Muscle of back (tissue), 11 donors: ENCODE results near the gene KLHDC9. TPM values are rescaled to one million over a fixed set of nuclear protein-coding genes. Genes with fewer than 3 reads are reported as not detected.
A peak's percentile ranks its signal among the peaks of the same experiment; 100 is the strongest.

Experiments used
- DNase-seq, 3 donors: peaks; one replicate each; pipeline versions ENCODE4 v3.0.0 to v3.0.0-alpha.2; 2013
- polyA plus RNA-seq, 10 donors: library from polyadenylated mRNA; unstranded; fragments of 120-200 nt; gene quantifications; one replicate each; pipeline ENCODE4 v1.2.1, GENCODE V29; 2013; ENCODE audit not compliant: insufficient read length in 10 of 10

Gene KLHDC9
- polyA plus RNA-seq, 10 donors: 0.43 to 1.8 (median 0.89) TPM

GRCh38 chr1:161130266-161130665 is 32.1 kb downstream of the KLHDC9 start:
- DNase-seq: no peak

DNA sequence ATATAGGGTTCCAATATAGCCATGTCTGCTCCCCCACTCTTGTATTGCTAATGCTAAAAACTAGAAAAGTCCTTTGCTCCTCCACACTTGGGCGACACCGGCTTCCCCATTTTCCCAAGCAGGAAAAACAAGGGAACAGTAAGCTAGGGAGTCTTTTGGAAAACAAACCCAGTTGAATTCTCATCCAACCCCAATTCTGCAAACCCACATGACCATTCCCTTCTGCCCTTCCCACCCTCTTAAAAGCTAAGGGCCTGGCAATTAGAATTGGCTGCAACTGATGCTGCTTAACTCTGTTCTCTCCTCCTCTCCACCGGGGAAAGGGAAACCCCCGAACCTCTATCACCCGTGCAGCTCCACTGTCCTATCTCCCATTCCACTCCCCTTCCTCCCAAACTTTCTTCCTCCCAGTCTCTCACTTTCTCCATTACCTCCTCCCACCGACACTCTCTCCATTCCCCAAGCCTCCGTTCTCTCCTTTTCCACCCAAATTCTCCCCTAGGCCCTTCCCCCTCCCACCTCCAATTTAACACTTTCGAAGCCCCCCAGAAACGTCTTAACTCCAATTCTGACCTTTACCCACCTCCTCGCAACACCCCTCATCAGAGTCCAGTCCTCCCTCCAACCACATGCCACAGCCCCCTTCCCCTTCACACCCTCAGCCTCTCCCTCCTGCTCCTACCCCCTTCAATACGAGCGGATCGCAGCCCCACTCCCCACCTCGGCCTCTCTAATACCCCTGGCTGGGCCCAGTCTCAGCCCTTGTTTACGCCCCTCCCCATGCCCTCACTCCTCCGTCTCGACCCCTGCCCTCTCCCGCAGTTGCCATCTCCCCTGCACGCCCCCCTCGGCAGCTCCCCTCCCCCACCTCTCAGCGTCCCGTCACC is 33.6 kb downstream of the KLHDC9 start:
- DNase-seq: peak; percentile 41 to 71 (median 55)

DNA sequence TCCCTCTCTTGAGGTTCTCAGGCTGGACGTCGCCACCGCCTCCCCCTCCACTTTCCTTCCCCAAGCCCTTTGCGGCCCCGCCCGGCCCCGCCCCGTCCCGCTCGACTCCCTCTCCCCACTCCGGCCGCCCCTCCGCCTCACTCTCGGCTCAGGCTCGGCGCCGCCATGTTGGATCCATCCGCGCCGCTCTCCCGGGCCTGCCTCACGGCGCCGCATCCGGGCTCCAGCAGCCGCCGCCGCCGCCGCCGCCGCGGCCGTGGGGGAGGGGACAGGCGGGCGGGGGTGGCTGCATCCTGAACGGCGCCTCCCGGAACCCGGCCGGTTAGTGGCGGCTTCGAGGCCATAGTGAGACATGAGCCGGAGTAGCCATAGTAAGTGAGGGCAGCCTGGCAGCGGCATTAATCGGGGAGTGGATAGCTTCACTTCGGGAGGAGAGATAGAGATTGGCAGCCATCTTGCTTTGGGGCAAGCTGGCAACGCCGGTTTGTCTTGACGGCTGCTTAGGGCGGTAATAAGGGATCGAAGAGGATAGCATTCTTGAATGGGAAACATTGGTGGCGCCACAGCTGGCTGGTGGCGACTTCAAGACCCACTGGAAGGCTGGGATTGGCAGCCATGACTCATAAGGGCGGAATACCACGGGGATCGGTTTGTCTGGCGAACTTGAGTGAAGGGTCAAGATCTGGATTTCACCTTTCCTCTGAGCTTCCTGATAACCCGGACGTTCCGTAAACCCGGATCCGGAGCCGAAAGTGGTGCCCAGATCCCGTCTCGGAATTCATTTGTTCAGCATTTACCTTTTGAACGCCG is 34.5 kb downstream of the KLHDC9 start, which contains the start of gene DEDD:
DEDD (minus strand) TSS at position 258 of the 810 bp plus-strand sequence. CDS start 8,205 bp downstream, outside the sequence.
- DNase-seq: peak; percentile 96 to 98 (median 98)

DNA sequence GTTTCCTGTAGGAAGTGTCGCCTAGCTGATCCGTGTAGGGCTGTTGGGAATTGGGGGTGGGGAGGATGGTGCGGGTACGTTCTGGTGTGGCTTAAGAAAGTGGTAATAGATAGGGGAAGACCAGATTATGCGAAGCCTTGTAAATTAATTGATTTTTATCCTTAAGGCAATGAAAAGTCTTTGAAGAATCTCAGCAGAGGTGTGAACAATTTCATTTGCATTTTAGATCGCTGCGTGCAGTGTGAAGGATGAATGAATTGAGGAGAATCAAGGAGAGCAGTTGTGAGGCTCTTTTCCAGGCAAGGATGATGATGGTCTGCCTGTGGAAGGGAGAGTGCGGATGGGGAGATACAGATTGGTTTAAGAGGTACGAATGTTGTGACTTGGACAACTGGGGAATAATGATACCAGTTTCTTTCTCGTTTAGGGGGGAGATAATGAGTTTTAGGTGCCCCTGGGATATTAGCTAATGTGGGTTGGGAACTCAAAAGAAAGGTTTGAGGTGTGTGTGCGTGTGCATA is 35.1 kb downstream of the KLHDC9 start:
- no peak for DNase-seq

- DNase-seq: peak in 2 of 3 donors; percentile 40 to 63
Measured at GRCh38 chr1:161137881-161138280, 39.7 kb downstream of the KLHDC9 start.

DNA sequence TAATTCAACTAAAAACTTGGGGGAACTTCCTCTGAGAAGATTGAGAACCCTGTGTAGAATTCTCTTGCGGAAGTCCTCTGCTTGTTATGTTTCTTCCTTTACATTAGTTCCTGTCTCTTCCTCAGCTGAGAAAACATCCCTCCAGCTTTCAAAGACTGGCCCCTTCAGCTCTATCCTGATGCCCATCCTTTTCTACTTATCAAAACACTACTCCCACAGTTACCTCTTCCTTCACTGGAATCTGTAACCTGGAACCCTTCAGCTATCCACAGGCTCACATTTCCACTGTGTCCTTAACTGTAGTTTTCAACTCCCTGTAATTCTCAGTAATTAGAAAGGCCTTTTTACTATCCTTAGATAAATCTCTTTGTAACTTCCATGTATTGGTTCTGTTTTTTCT is 40.3 kb downstream of the KLHDC9 start:
- no peak for DNase-seq

DNA sequence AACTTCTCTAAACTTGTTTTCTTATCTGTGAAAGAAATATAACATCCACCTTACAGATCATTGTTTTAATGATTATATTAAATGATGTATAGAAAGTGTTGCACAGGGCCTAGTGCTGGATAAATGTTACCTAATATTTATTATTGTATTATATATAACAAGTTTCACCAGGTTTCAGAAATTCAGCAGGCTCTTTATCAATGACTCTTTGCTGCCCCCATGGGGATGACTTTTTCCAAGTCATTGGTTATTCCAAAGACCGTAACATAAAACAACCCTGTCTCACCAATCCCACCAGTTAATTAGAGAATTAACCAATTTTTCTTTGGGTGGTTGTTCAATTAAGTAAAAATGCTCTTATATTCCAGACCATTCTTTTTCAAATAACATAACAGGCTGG is 41.6 kb downstream of the KLHDC9 start:
- DNase-seq: peak; percentile 32 to 64 (median 59)

- no peak for DNase-seq
Measured at GRCh38 chr1:161140755-161141400, 42.7 kb downstream of the KLHDC9 start.

DNA sequence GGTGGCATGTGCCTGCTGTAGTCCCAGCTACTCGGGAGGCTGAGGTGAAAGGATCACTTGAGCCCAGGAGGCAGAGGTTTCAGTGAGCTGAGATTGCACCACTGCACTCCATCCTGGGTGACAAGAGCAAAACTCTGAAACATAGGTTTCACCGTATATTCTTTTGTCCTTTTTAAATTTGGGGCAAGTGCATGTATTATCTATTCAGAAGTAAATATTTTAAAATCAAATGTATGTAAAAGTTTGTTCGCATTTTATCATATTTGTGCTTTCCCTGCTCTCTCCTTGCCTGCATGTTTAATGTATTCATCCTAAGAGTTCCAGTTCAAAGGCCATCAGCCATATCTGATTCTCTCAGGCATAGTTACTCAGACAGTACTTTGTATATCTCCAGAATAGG is 47.7 kb downstream of the KLHDC9 start:
- DNase-seq: no peak

Other genes with a start within 250 kb of the KLHDC9 start
- under 1 TPM; 0.07 to 0.62 (median 0.34) TPM for gene CD244, start 235.5 kb upstream of the KLHDC9 start, polyA plus RNA-seq
- under 1 TPM in 4 of 10 donors, not detected in 6; 0.13 to 0.48 (median 0.41) TPM for gene ITLN1, start 213.2 kb upstream of the KLHDC9 start, polyA plus RNA-seq
- gene ITLN2, start 143.6 kb upstream of the KLHDC9 start, polyA plus RNA-seq: under 1 TPM in 2 of 10 donors, not detected in 8; 0.24 TPM
- 10 to 100 TPM in 9 of 10 donors, 1 to 10 TPM in 1; 8.2 to 24.1 (median 16.4) TPM for gene F11R, start 77.2 kb upstream of the KLHDC9 start, polyA plus RNA-seq
- 10 to 100 TPM; 21.1 to 31.3 (median 25.8) TPM for gene TSTD1, start 59.4 kb upstream of the KLHDC9 start, polyA plus RNA-seq
- gene USF1, start 52.4 kb upstream of the KLHDC9 start, polyA plus RNA-seq: 10 to 100 TPM; 30.7 to 42.9 (median 34.0) TPM
- 10 to 100 TPM in 1 of 10 donors, 1 to 10 TPM in 9; 2.1 to 12.3 (median 2.7) TPM for gene ARHGAP30, start 28.5 kb upstream of the KLHDC9 start, polyA plus RNA-seq
- gene NECTIN4, start 8.8 kb upstream of the KLHDC9 start, polyA plus RNA-seq: 1 to 10 TPM in 2 of 10 donors, under 1 TPM in 5, not detected in 3; 0.11 to 8.0 (median 0.18) TPM
- 10 to 100 TPM; 52.6 to 81.9 (median 62.9) TPM for gene PFDN2, start 19.7 kb downstream of the KLHDC9 start, polyA plus RNA-seq
- 10 to 100 TPM; 25.5 to 33.3 (median 29.0) TPM for gene NIT1, start 19.7 kb downstream of the KLHDC9 start, polyA plus RNA-seq
- 10 to 100 TPM; 36.0 to 47.4 (median 44.5) TPM for gene DEDD, start 34.3 kb downstream of the KLHDC9 start, polyA plus RNA-seq
- gene UFC1, start 55.6 kb downstream of the KLHDC9 start, polyA plus RNA-seq: 100 to 1,000 TPM in 5 of 10 donors, 10 to 100 TPM in 5; 93.2 to 118 (median 101) TPM
- gene USP21, start 61.1 kb downstream of the KLHDC9 start, polyA plus RNA-seq: 10 to 100 TPM; 24.5 to 33.2 (median 27.3) TPM
- 10 to 100 TPM; 15.2 to 29.1 (median 19.1) TPM for gene PPOX, start 68.1 kb downstream of the KLHDC9 start, polyA plus RNA-seq
- 10 to 100 TPM; 18.2 to 29.4 (median 23.3) TPM for gene B4GALT3, start 79.1 kb downstream of the KLHDC9 start, polyA plus RNA-seq
- 10 to 100 TPM in 8 of 10 donors, 1 to 10 TPM in 2; 6.8 to 23.6 (median 11.8) TPM for gene ADAMTS4, start 100.7 kb downstream of the KLHDC9 start, polyA plus RNA-seq
- gene NDUFS2, start 104.0 kb downstream of the KLHDC9 start, polyA plus RNA-seq: 100 to 1,000 TPM; 115 to 160 (median 139) TPM
- 10 to 100 TPM; 14.9 to 26.2 (median 19.6) TPM for gene FCER1G, start 116.9 kb downstream of the KLHDC9 start, polyA plus RNA-seq
- 10 to 100 TPM in 1 of 10 donors, 1 to 10 TPM in 1, under 1 TPM in 1, not detected in 7; 0.55 to 10.5 (median 2.2) TPM for gene APOA2, start 125.3 kb downstream of the KLHDC9 start, polyA plus RNA-seq
- gene TOMM40L, start 127.7 kb downstream of the KLHDC9 start, polyA plus RNA-seq: 10 to 100 TPM in 3 of 10 donors, 1 to 10 TPM in 7; 8.7 to 11.3 (median 9.4) TPM
- gene NR1I3, start 139.8 kb downstream of the KLHDC9 start, polyA plus RNA-seq: 1 to 10 TPM in 3 of 10 donors, under 1 TPM in 7; 0.58 to 1.4 (median 0.75) TPM
- gene PCP4L1, start 160.4 kb downstream of the KLHDC9 start, polyA plus RNA-seq: under 1 TPM; 0.19 to 0.63 (median 0.36) TPM
- gene MPZ, start 211.6 kb downstream of the KLHDC9 start, polyA plus RNA-seq: 10 to 100 TPM in 9 of 10 donors, 1 to 10 TPM in 1; 9.1 to 17.8 (median 13.0) TPM
- 100 to 1,000 TPM; 120 to 148 (median 133) TPM for gene SDHC, start 216.0 kb downstream of the KLHDC9 start, polyA plus RNA-seq